Smooth muscle cell (in vitro differentiated cells): ENCODE data around the gene CDC14B. TPM values are rescaled to one million over a fixed set of nuclear protein-coding genes. Genes with fewer than 3 reads are reported as not detected.

Experiments used
- DNase-seq: peaks from one replicate; lab custom pipeline; 2025; ENCODE audit not compliant: unreplicated experiment; lab: John Stamatoyannopoulos, UW
- H2AFZ ChIP-seq: fragments of 200-600 bp; sonication (generic); 2 replicates; pipeline ENCODE4 v1.6.0; 2016; ENCODE audit warnings: antibody characterized with exemption, low read depth, mild to moderate bottlenecking
- H3F3A ChIP-seq: fragments of 200-600 bp; sonication (generic); 2 replicates; pipeline ENCODE4 v1.6.0; 2017; ENCODE audit warnings: antibody characterized with exemption, low read depth
- H3K27ac ChIP-seq: fragments of 200-600 bp; sonication (generic); 2 replicates; pipeline ENCODE4 v1.5.1; 2016; ENCODE audit warnings: low read depth, mild to moderate bottlenecking
- H3K27me3 ChIP-seq: fragments of 200-600 bp; sonication (generic); 2 replicates; pipeline ENCODE4 v1.6.1; 2016; ENCODE audit warnings: low read depth, mild to moderate bottlenecking
- H3K36me3 ChIP-seq: fragments of 200-600 bp; sonication (generic); 2 replicates; pipeline ENCODE4 v1.5.1; 2016; ENCODE audit warnings: low read depth
- H3K4me1 ChIP-seq: fragments of 200-600 bp; sonication (generic); 2 replicates; pipeline ENCODE4 v1.5.1; 2016; ENCODE audit warnings: low read depth
- H3K4me2 ChIP-seq: fragments of 200-600 bp; sonication (generic); 2 replicates; pipeline ENCODE4 v1.6.0; 2016; ENCODE audit warnings: mild to moderate bottlenecking
- H3K4me3 ChIP-seq: fragments of 200-600 bp; sonication (generic); 2 replicates; pipeline ENCODE4 v1.5.1; 2016; ENCODE audit warnings: mild to moderate bottlenecking
- H3K79me2 ChIP-seq: fragments of 200-600 bp; sonication (generic); 2 replicates; pipeline ENCODE4 v1.6.0; 2016; ENCODE audit warnings: low read depth, mild to moderate bottlenecking
- H3K9ac ChIP-seq: fragments of 200-600 bp; sonication (generic); 2 replicates; pipeline ENCODE4 v1.6.0; 2016; ENCODE audit warnings: low read depth
- H3K9me3 ChIP-seq: fragments of 200-600 bp; sonication (generic); replicated peaks from 2 replicates; pipeline ENCODE4 v1.5.1; 2016; ENCODE audit warnings: low read depth
- H4K20me1 ChIP-seq: fragments of 200-600 bp; sonication (generic); 2 replicates; pipeline ENCODE4 v1.6.0; 2016; ENCODE audit warnings: low read depth
- CTCF ChIP-seq: fragments of 200-600 bp; sonication (generic); IDR thresholded peaks from 2 replicates; pipeline ENCODE4 v1.5.1; 2017; ENCODE audit warnings: borderline replicate concordance, mild to moderate bottlenecking, antibody characterized with exemption; ENCODE audit not compliant: insufficient read depth, poor library complexity, severe bottlenecking
- WGBS: methylation state at CpG from one replicate; pipeline ENCODE4 v1.1.7; 2016; ENCODE audit warnings: low lambda C conversion rate; 5-methylcytosine and 5-hydroxymethylcytosine counted together
- polyA plus RNA-seq: library from polyadenylated mRNA; unstranded; fragments of >200 nt; fragmentation: Nextera tagmentation; extraction: Ambion mirVana; gene quantifications from 2 replicates; pipeline ENCODE4 v1.2.1, GENCODE V29; 2016
- total RNA-seq: library from RNA; depleted of rRNA; stranded (reverse); fragments of >200 nt; gene quantifications from 2 replicates; pipeline ENCODE4 v1.2.3, GENCODE V29; 2014

The CDC14B gene
- total and polyA plus RNA-seq, 2 experiments from 2014 or later = 5.7 to 16.0 TPM

- WGBS = 64% methylated on average over 4 of the region's 4 CpGs
- TF ChIP-seq CTCF = no peak
- H3K27ac ChIP-seq = peak overlapping the region; percentile 6
Measured at GRCh38 chr9:96484521-96484931, 135.1 kb downstream of the CDC14B start.

DNA sequence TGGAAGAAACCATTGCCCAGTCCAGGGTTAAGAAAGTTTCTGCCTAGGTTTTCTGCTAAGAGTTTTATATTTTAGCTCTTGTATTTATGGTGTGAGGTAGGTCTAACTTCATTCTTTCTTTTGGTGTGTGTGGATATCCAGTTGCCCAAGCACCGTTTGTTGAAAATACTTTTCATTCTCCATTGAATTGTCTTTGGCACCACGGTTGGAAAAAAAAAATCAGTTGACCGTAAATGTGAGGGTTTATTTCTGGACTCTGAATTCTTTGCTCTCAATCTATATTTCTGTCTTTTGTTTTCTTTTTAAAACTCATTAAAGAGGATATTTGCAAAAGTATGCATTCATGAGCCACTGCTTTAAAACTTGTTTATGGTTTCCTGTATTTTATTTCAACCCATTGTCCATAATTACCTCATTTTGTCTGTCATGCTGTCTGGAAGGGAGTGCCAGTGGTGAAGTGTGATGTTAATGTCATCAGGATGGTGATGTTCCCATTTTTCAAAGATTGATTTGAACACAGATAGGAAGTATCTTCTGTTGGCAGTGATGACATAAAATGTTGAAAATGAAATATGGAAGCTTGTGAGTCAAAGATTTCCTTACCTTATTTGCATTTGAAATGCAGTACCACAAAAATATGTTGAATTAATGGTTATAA lies 135.8 kb downstream of the CDC14B start:
- Histone ChIP-seq H3K9me3 (no peaks in the 10 kb centered on the region), H2AFZ (no peak overlapping the region), H3F3A (peaks cover 7% of the 10 kb centered on the region), H4K20me1 (no peaks in the 10 kb centered on the region), H3K4me2 (no peak overlapping the region), H3K27ac (peak overlapping the region; percentile 6), H3K4me1 (no peaks in the 10 kb centered on the region), H3K27me3 (no peaks in the 10 kb centered on the region), H3K79me2 (no peaks in the 10 kb centered on the region), H3K36me3 (no peaks in the 10 kb centered on the region), H3K4me3 (no peak overlapping the region), H3K9ac (no peak overlapping the region)
- DNase-seq = no peak
- TF ChIP-seq CTCF = no peak
- WGBS = 85% methylated on average over 3 of the region's 3 CpGs

More at GRCh38 chr9:96484521-96484931, 135.1 kb downstream of the CDC14B start:
- peaks cover 7% of the 10 kb centered on the region for H3F3A ChIP-seq
- H3K79me2 ChIP-seq = no peaks in the 10 kb centered on the region
- H3K36me3 ChIP-seq = no peaks in the 10 kb centered on the region
- no peak overlapping the region for H3K4me3 ChIP-seq
- H3K27me3 ChIP-seq = no peaks in the 10 kb centered on the region
- H2AFZ ChIP-seq = no peak overlapping the region
- H3K9ac ChIP-seq = no peak overlapping the region
- no peak overlapping the region for H3K4me2 ChIP-seq
- H3K9me3 ChIP-seq = no peaks in the 10 kb centered on the region
- H4K20me1 ChIP-seq = no peaks in the 10 kb centered on the region
- no peak for DNase-seq
- no peaks in the 10 kb centered on the region for H3K4me1 ChIP-seq

DNA sequence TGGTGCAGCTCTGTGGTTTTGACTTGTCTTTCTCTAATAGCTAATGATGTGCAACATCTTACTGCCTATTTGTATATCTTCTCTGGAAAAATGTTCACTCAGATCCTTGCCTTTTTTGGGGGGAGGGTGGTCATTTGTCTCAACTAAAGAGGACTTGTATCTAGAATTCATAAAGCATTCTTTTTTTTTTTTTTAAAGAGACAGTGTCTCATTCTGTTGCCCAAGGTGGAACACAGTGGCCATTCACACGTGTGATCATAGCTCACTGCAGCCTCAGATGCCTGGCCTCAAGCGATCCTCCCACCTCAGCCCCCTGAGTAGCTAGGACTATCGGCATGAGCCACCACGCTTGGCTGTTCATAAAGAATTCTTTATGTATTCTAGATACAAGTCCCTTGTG lies 136.4 kb downstream of the CDC14B start:
- Histone ChIP-seq H3F3A (peaks cover 7% of the 10 kb centered on the region), H3K27ac (no peak overlapping the region), H2AFZ (no peak overlapping the region), H3K4me3 (no peak overlapping the region), H3K4me2 (no peak overlapping the region), H3K9me3 (no peaks in the 10 kb centered on the region), H3K9ac (no peak overlapping the region), H3K36me3 (no peaks in the 10 kb centered on the region), H3K79me2 (no peaks in the 10 kb centered on the region), H3K27me3 (no peaks in the 10 kb centered on the region), H4K20me1 (no peaks in the 10 kb centered on the region), H3K4me1 (no peaks in the 10 kb centered on the region)
- 100% methylated on average over 4 of the region's 4 CpGs for WGBS
- no peak for DNase-seq
- TF ChIP-seq CTCF = no peak

DNA sequence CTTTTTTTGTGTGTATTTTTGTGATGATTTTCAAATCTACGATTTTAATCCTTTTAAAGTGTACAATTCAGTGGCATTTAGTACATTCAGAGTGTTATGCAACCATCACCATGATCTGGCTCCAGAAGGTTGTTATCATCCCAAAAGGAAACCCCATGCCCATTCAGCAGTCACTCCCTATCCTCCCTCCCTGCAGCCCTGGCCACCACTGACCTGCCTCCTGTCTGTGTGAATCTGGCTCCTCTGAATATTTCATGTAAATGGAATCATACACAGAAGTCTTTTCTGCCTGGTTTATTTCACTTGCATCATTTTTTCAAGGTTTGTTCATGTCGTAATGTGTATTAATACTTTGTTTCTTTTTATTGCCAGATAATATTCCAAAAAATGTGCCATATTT lies 137.2 kb downstream of the CDC14B start:
- TF ChIP-seq CTCF = no peak
- H3K4me1 ChIP-seq = no peaks in the 10 kb centered on the region

More for the DNA sequence above, 137.2 kb downstream of the CDC14B start:
- Histone ChIP-seq H4K20me1 (no peaks in the 10 kb centered on the region), H3F3A (peaks cover 7% of the 10 kb centered on the region), H3K4me2 (no peak overlapping the region), H2AFZ (no peak overlapping the region), H3K4me3 (no peak overlapping the region), H3K27me3 (no peaks in the 10 kb centered on the region), H3K9me3 (no peaks in the 10 kb centered on the region), H3K27ac (no peak overlapping the region), H3K79me2 (no peaks in the 10 kb centered on the region), H3K36me3 (no peaks in the 10 kb centered on the region), H3K9ac (no peak overlapping the region)
- 95% methylated on average over 2 of the region's 2 CpGs for WGBS
- no peak for DNase-seq
